ENCODE data around the gene AGAP2.

GRCh38 chr12:57723630-57723962 lies 14.9 kb downstream of the AGAP2 start:
- TF ChIP-seq, protein P1, sequence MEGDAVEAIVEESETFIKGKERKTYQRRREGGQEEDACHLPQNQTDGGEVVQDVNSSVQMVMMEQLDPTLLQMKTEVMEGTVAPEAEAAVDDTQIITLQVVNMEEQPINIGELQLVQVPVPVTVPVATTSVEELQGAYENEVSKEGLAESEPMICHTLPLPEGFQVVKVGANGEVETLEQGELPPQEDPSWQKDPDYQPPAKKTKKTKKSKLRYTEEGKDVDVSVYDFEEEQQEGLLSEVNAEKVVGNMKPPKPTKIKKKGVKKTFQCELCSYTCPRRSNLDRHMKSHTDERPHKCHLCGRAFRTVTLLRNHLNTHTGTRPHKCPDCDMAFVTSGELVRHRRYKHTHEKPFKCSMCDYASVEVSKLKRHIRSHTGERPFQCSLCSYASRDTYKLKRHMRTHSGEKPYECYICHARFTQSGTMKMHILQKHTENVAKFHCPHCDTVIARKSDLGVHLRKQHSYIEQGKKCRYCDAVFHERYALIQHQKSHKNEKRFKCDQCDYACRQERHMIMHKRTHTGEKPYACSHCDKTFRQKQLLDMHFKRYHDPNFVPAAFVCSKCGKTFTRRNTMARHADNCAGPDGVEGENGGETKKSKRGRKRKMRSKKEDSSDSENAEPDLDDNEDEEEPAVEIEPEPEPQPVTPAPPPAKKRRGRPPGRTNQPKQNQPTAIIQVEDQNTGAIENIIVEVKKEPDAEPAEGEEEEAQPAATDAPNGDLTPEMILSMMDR (conservative IDR thresholded peaks at IDR 0.05 in 1 of 2, IDR thresholded peaks at IDR 0.05 in 1 of 2; ENCODE audit: extremely low read depth in 1 of 2, insufficient read depth in 1 of 2, low read depth in 1 of 2, low read length in 2 of 2) = no peak
- TF ChIP-seq EZH2 (IDR thresholded peaks at IDR 0.05; ENCODE audit: borderline replicate concordance, low read length) = no peak
